PC-3 (cell line): ENCODE measurements around the gene RELL2.

ENCODE experiments used
- CTCF ChIP-seq: fragments of 300-600 bp; sonication (generic); conservative IDR thresholded peaks from 2 replicates; pipeline ENCODE4 v1.5.1; 2017; ENCODE audit warnings: antibody characterized with exemption, low read depth, mild to moderate bottlenecking, low read length
- EZH2 ChIP-seq: fragments of 300-600 bp; sonication (generic); IDR thresholded peaks from one replicate; pipeline ENCODE4 v1.6.1; 2017; ENCODE audit warnings: antibody characterized with exemption, mild to moderate bottlenecking, low read length; ENCODE audit not compliant: unreplicated experiment
- EZH2phosphoT487 ChIP-seq: fragments of 300-600 bp; sonication (generic); IDR thresholded peaks from 2 replicates; pipeline ENCODE4 v1.6.1; 2018; ENCODE audit warnings: mild to moderate bottlenecking, antibody characterized with exemption, low read length, borderline replicate concordance

DNA sequence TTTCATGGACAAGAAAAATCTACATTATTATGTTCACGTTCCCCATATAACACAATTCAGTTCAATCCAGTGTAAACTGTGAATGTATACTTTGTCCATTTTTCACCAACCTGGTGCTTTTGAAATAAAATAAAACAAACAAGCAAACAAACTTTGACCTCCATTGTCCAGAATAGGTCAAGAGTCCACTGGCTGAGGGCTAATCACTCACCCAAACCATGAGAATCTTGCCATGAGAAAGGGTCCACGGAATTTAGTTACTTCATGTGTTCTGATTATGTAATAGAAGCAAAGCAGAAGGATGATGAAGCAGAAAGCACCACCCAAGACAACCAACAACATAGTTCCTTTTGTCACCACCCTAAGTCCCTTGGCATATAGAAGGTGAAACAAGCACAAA lies 46.7 kb upstream of the RELL2 start:
- TF ChIP-seq CTCF (no peak), EZH2 (no peak), EZH2phosphoT487 (no peak)
